ENCODE measurements around the gene FGFR3.

Gene FGFR3

GRCh38 chr4:1755297-1755696 lies 37.8 kb upstream of the FGFR3 start:
- H3K4me3 ChIP-seq (replicated peaks; ENCODE audit: low read depth, low read length), result no peak overlapping the region
- no peak for DNase-seq (ENCODE audit: low read depth)
- TF ChIP-seq CTCF (IDR thresholded peaks at IDR 0.05; ENCODE audit: low read length, missing control alignments), result no peak

GRCh38 chr4:1756079-1756478 lies 37.0 kb upstream of the FGFR3 start:
- TF ChIP-seq CTCF (IDR thresholded peaks at IDR 0.05; ENCODE audit: low read length, missing control alignments), result no peak

GRCh38 chr4:1756893-1757779 lies 36.0 kb upstream of the FGFR3 start:
- H3K4me3 ChIP-seq (replicated peaks; ENCODE audit: low read depth, low read length), result no peak overlapping the region
- no peak for TF ChIP-seq CTCF (IDR thresholded peaks at IDR 0.05; ENCODE audit: low read length, missing control alignments)
- DNase-seq (ENCODE audit: low read depth), result no peak

More at GRCh38 chr4:1756079-1756478, 37.0 kb upstream of the FGFR3 start:
- no peak for DNase-seq (ENCODE audit: low read depth)
- H3K4me3 ChIP-seq (replicated peaks; ENCODE audit: low read depth, low read length), result no peak overlapping the region

- no peak overlapping the region for H3K4me3 ChIP-seq (replicated peaks; ENCODE audit: low read depth, low read length)
- no peak for TF ChIP-seq CTCF (IDR thresholded peaks at IDR 0.05; ENCODE audit: low read length, missing control alignments)
- DNase-seq (ENCODE audit: low read depth), result no peak
Observed at GRCh38 chr4:1757836-1758235, 35.3 kb upstream of the FGFR3 start.

GRCh38 chr4:1758306-1759121 lies 34.6 kb upstream of the FGFR3 start:
- DNase-seq (ENCODE audit: low read depth), result no peak
- TF ChIP-seq CTCF (IDR thresholded peaks at IDR 0.05; ENCODE audit: low read length, missing control alignments), result no peak
- no peak overlapping the region for H3K4me3 ChIP-seq (replicated peaks; ENCODE audit: low read depth, low read length)

GRCh38 chr4:1759170-1759817 lies 33.8 kb upstream of the FGFR3 start:
- TF ChIP-seq CTCF (IDR thresholded peaks at IDR 0.05; ENCODE audit: low read length, missing control alignments), result no peak
- DNase-seq (ENCODE audit: low read depth), result no peak
- H3K4me3 ChIP-seq (replicated peaks; ENCODE audit: low read depth, low read length), result no peak overlapping the region
